Measurements from ENCODE around the gene TPO. TPM values are rescaled to one million over a fixed set of nuclear protein-coding genes. Genes with fewer than 3 reads are reported as not detected.

Gene TPO
- total RNA-seq, 1 experiment from 2014 or later: not detected

GRCh38 chr2:1591461-1591770, 178.2 kb downstream of the TPO start:
- POLR2A ChIA-PET: interaction anchor here (0.8 to 1.3 kb wide), 2 partner anchors 34 to 244 kb away, joined by 3 to 4 read pairs; no protein-coding TSS in a partner anchor
- Mint-ChIP-seq H3K9me3 (no peaks in the 10 kb centered on the region), H3K4me3 (no peak overlapping the region), H3K27me3 (ENCODE audit: low read depth) (no peaks in the 10 kb centered on the region), H3K27ac (peak overlapping the region; percentile 90), H3K4me1 (peaks cover 30% of the 10 kb centered on the region), H3K36me3 (no peaks in the 10 kb centered on the region; the same call in 1 of the 2 replicates)
- TF ChIP-seq ZNF396 (CRISPR knock-in tag; IDR thresholded peaks at IDR 0.05; ENCODE audit: borderline replicate concordance) (no peak), TEAD1 (CRISPR knock-in tag; IDR thresholded peaks at IDR 0.05) (no peak), PRDM15 (CRISPR knock-in tag; IDR thresholded peaks at IDR 0.05) (no peak), ZNF416 (CRISPR knock-in tag; IDR thresholded peaks at IDR 0.05) (no peak), IRF2 (CRISPR knock-in tag; IDR thresholded peaks at IDR 0.05; ENCODE audit: borderline replicate concordance, low read depth) (no peak), ATF3 (CRISPR knock-in tag; conservative IDR thresholded peaks at IDR 0.05) (no peak), HMGXB4 (CRISPR knock-in tag; IDR thresholded peaks at IDR 0.05) (no peak), NR2C2 (CRISPR knock-in tag; IDR thresholded peaks at IDR 0.05) (no peak), JAZF1 (CRISPR knock-in tag; IDR thresholded peaks at IDR 0.05) (no peak), ZNF317 (CRISPR knock-in tag; IDR thresholded peaks at IDR 0.05; ENCODE audit: borderline replicate concordance, low read depth) (no peak), TP53 (CRISPR knock-in tag; IDR thresholded peaks at IDR 0.05) (no peak), NFYB (CRISPR knock-in tag; conservative IDR thresholded peaks at IDR 0.05; ENCODE audit: low read depth) (no peak), RELA (CRISPR knock-in tag; IDR thresholded peaks at IDR 0.05; ENCODE audit: borderline replicate concordance) (no peak), GABPB1 (CRISPR knock-in tag; IDR thresholded peaks at IDR 0.05) (no peak)
- TF ChIP-seq, protein P1, sequence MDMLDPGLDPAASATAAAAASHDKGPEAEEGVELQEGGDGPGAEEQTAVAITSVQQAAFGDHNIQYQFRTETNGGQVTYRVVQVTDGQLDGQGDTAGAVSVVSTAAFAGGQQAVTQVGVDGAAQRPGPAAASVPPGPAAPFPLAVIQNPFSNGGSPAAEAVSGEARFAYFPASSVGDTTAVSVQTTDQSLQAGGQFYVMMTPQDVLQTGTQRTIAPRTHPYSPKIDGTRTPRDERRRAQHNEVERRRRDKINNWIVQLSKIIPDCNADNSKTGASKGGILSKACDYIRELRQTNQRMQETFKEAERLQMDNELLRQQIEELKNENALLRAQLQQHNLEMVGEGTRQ (CRISPR knock-in tag; IDR thresholded peaks at IDR 0.05): no peak
- TF ChIP-seq, protein P2, sequence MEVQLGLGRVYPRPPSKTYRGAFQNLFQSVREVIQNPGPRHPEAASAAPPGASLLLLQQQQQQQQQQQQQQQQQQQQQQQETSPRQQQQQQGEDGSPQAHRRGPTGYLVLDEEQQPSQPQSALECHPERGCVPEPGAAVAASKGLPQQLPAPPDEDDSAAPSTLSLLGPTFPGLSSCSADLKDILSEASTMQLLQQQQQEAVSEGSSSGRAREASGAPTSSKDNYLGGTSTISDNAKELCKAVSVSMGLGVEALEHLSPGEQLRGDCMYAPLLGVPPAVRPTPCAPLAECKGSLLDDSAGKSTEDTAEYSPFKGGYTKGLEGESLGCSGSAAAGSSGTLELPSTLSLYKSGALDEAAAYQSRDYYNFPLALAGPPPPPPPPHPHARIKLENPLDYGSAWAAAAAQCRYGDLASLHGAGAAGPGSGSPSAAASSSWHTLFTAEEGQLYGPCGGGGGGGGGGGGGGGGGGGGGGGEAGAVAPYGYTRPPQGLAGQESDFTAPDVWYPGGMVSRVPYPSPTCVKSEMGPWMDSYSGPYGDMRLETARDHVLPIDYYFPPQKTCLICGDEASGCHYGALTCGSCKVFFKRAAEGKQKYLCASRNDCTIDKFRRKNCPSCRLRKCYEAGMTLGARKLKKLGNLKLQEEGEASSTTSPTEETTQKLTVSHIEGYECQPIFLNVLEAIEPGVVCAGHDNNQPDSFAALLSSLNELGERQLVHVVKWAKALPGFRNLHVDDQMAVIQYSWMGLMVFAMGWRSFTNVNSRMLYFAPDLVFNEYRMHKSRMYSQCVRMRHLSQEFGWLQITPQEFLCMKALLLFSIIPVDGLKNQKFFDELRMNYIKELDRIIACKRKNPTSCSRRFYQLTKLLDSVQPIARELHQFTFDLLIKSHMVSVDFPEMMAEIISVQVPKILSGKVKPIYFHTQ (CRISPR knock-in tag; IDR thresholded peaks at IDR 0.05): no peak
- TF ChIP-seq, protein P3, sequence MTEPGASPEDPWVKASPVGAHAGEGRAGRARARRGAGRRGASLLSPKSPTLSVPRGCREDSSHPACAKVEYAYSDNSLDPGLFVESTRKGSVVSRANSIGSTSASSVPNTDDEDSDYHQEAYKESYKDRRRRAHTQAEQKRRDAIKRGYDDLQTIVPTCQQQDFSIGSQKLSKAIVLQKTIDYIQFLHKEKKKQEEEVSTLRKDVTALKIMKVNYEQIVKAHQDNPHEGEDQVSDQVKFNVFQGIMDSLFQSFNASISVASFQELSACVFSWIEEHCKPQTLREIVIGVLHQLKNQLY (CRISPR knock-in tag; IDR thresholded peaks at IDR 0.05): no peak
- TF ChIP-seq, protein P4, sequence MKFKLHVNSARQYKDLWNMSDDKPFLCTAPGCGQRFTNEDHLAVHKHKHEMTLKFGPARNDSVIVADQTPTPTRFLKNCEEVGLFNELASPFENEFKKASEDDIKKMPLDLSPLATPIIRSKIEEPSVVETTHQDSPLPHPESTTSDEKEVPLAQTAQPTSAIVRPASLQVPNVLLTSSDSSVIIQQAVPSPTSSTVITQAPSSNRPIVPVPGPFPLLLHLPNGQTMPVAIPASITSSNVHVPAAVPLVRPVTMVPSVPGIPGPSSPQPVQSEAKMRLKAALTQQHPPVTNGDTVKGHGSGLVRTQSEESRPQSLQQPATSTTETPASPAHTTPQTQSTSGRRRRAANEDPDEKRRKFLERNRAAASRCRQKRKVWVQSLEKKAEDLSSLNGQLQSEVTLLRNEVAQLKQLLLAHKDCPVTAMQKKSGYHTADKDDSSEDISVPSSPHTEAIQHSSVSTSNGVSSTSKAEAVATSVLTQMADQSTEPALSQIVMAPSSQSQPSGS (CRISPR knock-in tag; IDR thresholded peaks at IDR 0.05; ENCODE audit: borderline replicate concordance, low read depth): no peak
- TF ChIP-seq, protein P5, sequence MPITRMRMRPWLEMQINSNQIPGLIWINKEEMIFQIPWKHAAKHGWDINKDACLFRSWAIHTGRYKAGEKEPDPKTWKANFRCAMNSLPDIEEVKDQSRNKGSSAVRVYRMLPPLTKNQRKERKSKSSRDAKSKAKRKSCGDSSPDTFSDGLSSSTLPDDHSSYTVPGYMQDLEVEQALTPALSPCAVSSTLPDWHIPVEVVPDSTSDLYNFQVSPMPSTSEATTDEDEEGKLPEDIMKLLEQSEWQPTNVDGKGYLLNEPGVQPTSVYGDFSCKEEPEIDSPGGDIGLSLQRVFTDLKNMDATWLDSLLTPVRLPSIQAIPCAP (CRISPR knock-in tag; IDR thresholded peaks at IDR 0.05): no peak
- DNase-seq (ENCODE audit: low spot score) (no peak), ATAC-seq (no peak; the same call in 1 of the 2 replicates)
- CTCF ChIA-PET: interaction anchor here (0.6 to 3.8 kb wide), 16 partner anchors 8 to 232 kb away, joined by 3 to 35 read pairs (median 4); no protein-coding TSS in a partner anchor
